H1 (cell line): ENCODE data around the gene MACROD2. TPM values are rescaled to one million over a fixed set of nuclear protein-coding genes. Genes with fewer than 3 reads are reported as not detected.

Source experiments
- CTCF ChIA-PET: fragments of 300-600 bp; sonication (Branson Sonifier 250); formaldehyde crosslinking; loops from one replicate; lab custom pipeline; 2021; ENCODE audit not compliant: partially characterized antibody; lab: Charles Lee
- POLR2A ChIA-PET: fragments of 300-600 bp; sonication (Branson Sonifier 250); formaldehyde crosslinking; loops from one replicate; lab custom pipeline; 2021; ENCODE audit warnings: inconsistent platforms; ENCODE audit not compliant: partially characterized antibody; lab: Charles Lee
- DNase-seq, 2 experiments: peaks; one replicate each; pipeline versions ENCODE4 v3.0.0 to v3.0.0-alpha.2; 2010 to 2022; ENCODE audit warnings: low spot score in 2 of 2, low read depth in 1 of 2, mixed read lengths in 1 of 2
- FAIRE-seq: peaks from 2 replicates; lab custom pipeline; 2011; peaks lifted over from hg19 to GRCh38; lab: Jason Lieb, UNC
- H2AFZ ChIP-seq: 2 replicates; pipeline ENCODE4 v1.8.1; 2012; ENCODE audit warnings: low read length, inconsistent platforms
- H2AK5ac ChIP-seq: 2 replicates; pipeline ENCODE4 v1.6.1; 2013; ENCODE audit warnings: low read depth, low read length
- H2BK120ac ChIP-seq: replicated peaks from 2 replicates; pipeline ENCODE3; 2013; ENCODE audit warnings: low read depth, low read length, inconsistent platforms
- H2BK12ac ChIP-seq: 2 replicates; pipeline ENCODE4 v1.6.1; 2013; ENCODE audit warnings: low read depth, low read length
- H2BK15ac ChIP-seq: 2 replicates; pipeline ENCODE4 v1.6.1; 2013; ENCODE audit warnings: low read length
- H2BK20ac ChIP-seq: 2 replicates; pipeline ENCODE4 v1.6.1; 2013; ENCODE audit warnings: low read length
- H2BK5ac ChIP-seq: 2 replicates; pipeline ENCODE4 v1.6.1; 2013; ENCODE audit warnings: low read depth, low read length
- H3K14ac ChIP-seq: 2 replicates; pipeline ENCODE4 v1.6.1; 2013; ENCODE audit warnings: inconsistent platforms; ENCODE audit not compliant: insufficient read length
- H3K18ac ChIP-seq: 2 replicates; pipeline ENCODE4 v1.6.1; 2013; ENCODE audit warnings: low read length; ENCODE audit errors: extremely low read depth
- H3K23ac ChIP-seq: 2 replicates; pipeline ENCODE4 v1.6.1; 2013; ENCODE audit warnings: inconsistent platforms; ENCODE audit not compliant: insufficient read length
- H3K23me2 ChIP-seq: 2 replicates; pipeline ENCODE4 v1.6.1; 2013; ENCODE audit warnings: low read depth, low read length
- H3K27ac ChIP-seq: 2 replicates; pipeline ENCODE4 v1.6.1; 2011; ENCODE audit warnings: low read depth, low read length, inconsistent platforms
- H3K27me3 ChIP-seq, 4 experiments: replicated peaks in 1 of 4; 1 replicate in 1 of 4; 2 replicates in 3 of 4; pipeline versions ENCODE4 v1.6.1 to v1.8.1; 2011 to 2013; ENCODE audit warnings: low read length in 3 of 4, mild to moderate bottlenecking in 3 of 4, inconsistent platforms in 2 of 4, mixed read lengths in 2 of 4, moderate library complexity in 1 of 4; ENCODE audit not compliant: control insufficient read depth in 3 of 4, insufficient read depth in 3 of 4; ENCODE audit errors: extremely low read depth in 1 of 4
- H3K36me3 ChIP-seq, 4 experiments: 2 replicates each; pipeline versions ENCODE4 v1.6.1 to v1.8.1; 2011 to 2013; ENCODE audit warnings: mild to moderate bottlenecking in 4 of 4, low read length in 3 of 4, moderate library complexity in 2 of 4, control low read depth in 1 of 4, inconsistent platforms in 1 of 4; ENCODE audit not compliant: insufficient read depth in 4 of 4, control insufficient read depth in 2 of 4
- H3K4ac ChIP-seq: replicated peaks from 2 replicates; pipeline ENCODE3; 2013; ENCODE audit warnings: low read length, low read depth, mixed read lengths, inconsistent platforms; ENCODE audit not compliant: insufficient read length
- H3K4me1 ChIP-seq, 4 experiments: replicated peaks in 1 of 4; 1 replicate in 1 of 4; 2 replicates in 3 of 4; pipeline versions ENCODE4 v1.6.1 to v1.8.1; 2011 to 2013; ENCODE audit warnings: low read length in 3 of 4, inconsistent platforms in 2 of 4, mixed read lengths in 1 of 4; ENCODE audit not compliant: insufficient read depth in 4 of 4, control insufficient read depth in 3 of 4
- H3K4me2 ChIP-seq, 2 experiments: 2 replicates each; pipeline versions ENCODE4 v1.6.1 to v1.8.1; 2011 to 2013; ENCODE audit warnings: low read depth in 2 of 2, low read length in 2 of 2, control low read depth in 1 of 2, inconsistent platforms in 1 of 2, mild to moderate bottlenecking in 1 of 2; ENCODE audit not compliant: insufficient read depth in 1 of 2
- H3K4me3 ChIP-seq, 4 experiments: fragments of 200-600, 300-600 bp in 1 of 4; sonication (generic), shearing (Covaris generic), sonication (Bioruptor Twin) in 1 of 4; 2 replicates each; pipeline versions ENCODE4 v1.5.1 to v1.8.1; 2011 to 2016; ENCODE audit warnings: low read length in 4 of 4, low read depth in 3 of 4, control low read depth in 2 of 4, inconsistent platforms in 2 of 4, mild to moderate bottlenecking in 2 of 4, mixed read lengths in 1 of 4, moderate library complexity in 1 of 4; ENCODE audit not compliant: insufficient read depth in 2 of 4; ENCODE audit errors: extremely low read depth in 1 of 4
- H3K56ac ChIP-seq: replicated peaks from 2 replicates; pipeline ENCODE3; 2013; ENCODE audit warnings: low read depth, mild to moderate bottlenecking, mixed read lengths, low read length, inconsistent platforms; ENCODE audit not compliant: insufficient read length
- H3K79me1 ChIP-seq: 2 replicates; pipeline ENCODE4 v1.6.1; 2013; ENCODE audit warnings: low read depth, low read length, control low read depth
- H3K79me2 ChIP-seq, 2 experiments: 2 replicates each; pipeline versions ENCODE4 v1.6.1 to v1.8.1; 2012 to 2013; ENCODE audit warnings: low read length in 2 of 2, mild to moderate bottlenecking in 2 of 2, inconsistent platforms in 1 of 2; ENCODE audit not compliant: insufficient read depth in 2 of 2, control insufficient read depth in 1 of 2
- H3K9ac ChIP-seq, 4 experiments: replicated peaks in 1 of 4; 1 replicate in 1 of 4; 2 replicates in 3 of 4; pipeline versions ENCODE4 v1.6.1 to v1.8.1; 2011 to 2013; ENCODE audit warnings: low read depth in 3 of 4, low read length in 3 of 4, control low read depth in 2 of 4, mild to moderate bottlenecking in 2 of 4, moderate library complexity in 2 of 4, inconsistent platforms in 1 of 4; ENCODE audit errors: extremely low read depth in 1 of 4
- H3K9me3 ChIP-seq, 2 experiments: 2 replicates each; pipeline versions ENCODE4 v1.6.1 to v1.8.1; 2012 to 2013; ENCODE audit warnings: mild to moderate bottlenecking in 2 of 2, moderate library complexity in 2 of 2, control low read depth in 1 of 2, inconsistent platforms in 1 of 2, low read depth in 1 of 2, low read length in 1 of 2, mixed read lengths in 1 of 2; ENCODE audit not compliant: insufficient read depth in 2 of 2
- H4K20me1 ChIP-seq, 2 experiments: replicated peaks in 1 of 2; 2 replicates each; pipeline versions ENCODE3 to v1.8.1; 2011 to 2013; ENCODE audit warnings: inconsistent platforms in 2 of 2, low read length in 2 of 2, mild to moderate bottlenecking in 1 of 2; ENCODE audit not compliant: insufficient read depth in 2 of 2, control insufficient read depth in 1 of 2
- H4K5ac ChIP-seq: 2 replicates; pipeline ENCODE4 v1.6.1; 2013; ENCODE audit warnings: low read length, low read depth, mixed read lengths, inconsistent platforms; ENCODE audit not compliant: insufficient read length
- H4K8ac ChIP-seq: 2 replicates; pipeline ENCODE4 v1.8.0; 2013; ENCODE audit warnings: mild to moderate bottlenecking, moderate library complexity, low read length, inconsistent platforms; ENCODE audit not compliant: insufficient read depth; ENCODE audit errors: extremely low read depth
- H4K91ac ChIP-seq: replicated peaks from 2 replicates; pipeline ENCODE3; 2013; ENCODE audit warnings: low read length, mixed read lengths, inconsistent platforms; ENCODE audit not compliant: insufficient read length
- CHD2 ChIP-seq: IDR thresholded peaks from 2 replicates; pipeline ENCODE4 v1.6.1; 2012; ENCODE audit warnings: low read length, improper control_type of control experiment
- JUND ChIP-seq: IDR thresholded peaks from 2 replicates; pipeline ENCODE4 v1.6.1; 2011; ENCODE audit warnings: mild to moderate bottlenecking, improper control_type of control experiment, low read length
- WGBS, 2 experiments: shearing (Covaris generic) in 1 of 2; methylation state at CpG; one replicate each; pipeline versions ENCODE4 v1.1.6 to v1.1.7; 2013 to 2015; ENCODE audit warnings: low lambda C conversion rate in 2 of 2, mixed read lengths in 2 of 2, inconsistent platforms in 1 of 2, low coverage in 1 of 2, missing lambda C conversion rate in 1 of 2; ENCODE audit not compliant: insufficient replicate concordance in 2 of 2, insufficient coverage in 1 of 2, insufficient read length in 1 of 2; ENCODE audit errors: extremely low coverage in 1 of 2, missing lambda C conversion rate in 1 of 2; 5-methylcytosine and 5-hydroxymethylcytosine counted together
- polyA plus RNA-seq, 7 experiments: library from polyadenylated mRNA; depleted of rRNA in 3 of 7; stranded (reverse) in 5 of 7; unstranded in 2 of 7; fragments of >200 nt in 5 of 7; fragments of 200-250 nt in 2 of 7; gene quantifications; 1 replicate in 5 of 7; 2 replicates in 1 of 7; 4 replicates in 1 of 7; pipeline versions ENCODE4 v1.2.1 to v1.2.3, GENCODE V29; 2011 to 2013; ENCODE audit warnings: missing spikeins in 2 of 7, mixed read lengths in 2 of 7
- total RNA-seq: library from RNA; stranded (reverse); fragmentation: NEBNext Ultra II Directional; extraction: Animal tissue kit (Norgen Biotek cat#: 25700); gene quantifications from 2 replicates; pipeline ENCODE4 v1.2.1, GENCODE V29; 2021

MACROD2 gene
- total and polyA plus RNA-seq, 2 of the 8 experiments (the other 6 are each of a cell fraction or from before 2014, with no cell fraction given), result 0.70 to 3.9 TPM

DNA sequence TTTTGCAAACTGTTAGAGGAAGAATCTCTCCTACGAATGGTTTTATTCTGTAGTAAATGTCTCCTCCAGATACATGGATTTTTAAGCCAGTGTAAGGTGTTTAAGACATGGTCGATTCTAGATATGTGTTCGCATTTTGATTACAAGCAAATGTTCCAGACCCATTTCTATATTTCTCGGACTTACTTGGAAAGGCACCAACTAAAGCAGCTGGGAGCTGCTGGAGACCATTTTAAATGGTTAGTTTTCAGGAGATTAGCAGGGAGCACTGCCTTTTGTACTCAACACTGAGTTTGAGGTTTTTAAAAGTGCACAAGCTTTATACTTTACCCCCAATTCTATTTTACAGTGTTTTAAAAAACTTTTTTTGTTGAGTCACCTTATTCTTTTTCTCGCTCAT, 1720.9 kb downstream of the MACROD2 start:
- Histone ChIP-seq H3K27ac (no peak overlapping the region), H4K5ac (no peak overlapping the region)

More for the DNA sequence above, 1720.9 kb downstream of the MACROD2 start:
- Histone ChIP-seq H4K20me1 (no peaks in the 10 kb centered on the region), H2AK5ac (no peak overlapping the region), H2BK5ac (no peak overlapping the region), H3K4me2 (no peak overlapping the region), H3K14ac (no peak overlapping the region), H2BK15ac (no peak overlapping the region), H3K79me2 (no peaks in the 10 kb centered on the region), H2BK12ac (no peak overlapping the region), H3K4me3 (no peak overlapping the region), H3K56ac (no peak overlapping the region), H2BK20ac (no peak overlapping the region), H3K18ac (no peak overlapping the region), H3K27me3 (no peaks in the 10 kb centered on the region), H2AFZ (peak overlapping the region; percentile 72; the same call in 1 of the 2 replicates), H3K36me3 (no peaks in the 10 kb centered on the region), H3K4me1 (no peaks in the 10 kb centered on the region), H4K91ac (no peak overlapping the region), H3K4ac (no peak overlapping the region), H3K79me1 (no peaks in the 10 kb centered on the region), H3K23ac (no peak overlapping the region), H2BK120ac (no peak overlapping the region), H3K9me3 (no peaks in the 10 kb centered on the region), H4K8ac (no peak overlapping the region), H3K23me2 (no peaks in the 10 kb centered on the region; the same call in 1 of the 2 replicates), H3K9ac (no peak overlapping the region)
- CTCF ChIA-PET, result interaction anchor here (0.7 kb wide), 1 partner anchor 224 kb away, joined by 3 read pairs; no protein-coding TSS in a partner anchor
- WGBS, 2 experiments, result 84% methylated on average over 5 of the region's 5 CpGs; no CpG with 5 or more reads in 1 of the 2 experiments
- POLR2A ChIA-PET, result no interaction called here
- no peak for TF ChIP-seq CHD2
- no peak for TF ChIP-seq JUND
- DNase-seq (no peak), FAIRE-seq (no peak)
